Stimulated activated CD4-positive, alpha-beta T cell treated with anti-CD3 and anti-CD28 coated beads, TNF-alpha, amount 100 ng/mL, for 48 hours (primary cell): ENCODE data around the gene PBXIP1.
"Not testable (repeated sequence)": the region's sequence is repeated elsewhere in the genome, so short reads cannot be mapped to it uniquely, and the experiment has no call there.

Experiments
- DNase-seq, 3 donors: peaks; one replicate each; pipeline ENCODE4 v3.0.0-alpha.2; 2020; ENCODE audit warnings: low read depth in 3 of 3

The PBXIP1 gene

DNA sequence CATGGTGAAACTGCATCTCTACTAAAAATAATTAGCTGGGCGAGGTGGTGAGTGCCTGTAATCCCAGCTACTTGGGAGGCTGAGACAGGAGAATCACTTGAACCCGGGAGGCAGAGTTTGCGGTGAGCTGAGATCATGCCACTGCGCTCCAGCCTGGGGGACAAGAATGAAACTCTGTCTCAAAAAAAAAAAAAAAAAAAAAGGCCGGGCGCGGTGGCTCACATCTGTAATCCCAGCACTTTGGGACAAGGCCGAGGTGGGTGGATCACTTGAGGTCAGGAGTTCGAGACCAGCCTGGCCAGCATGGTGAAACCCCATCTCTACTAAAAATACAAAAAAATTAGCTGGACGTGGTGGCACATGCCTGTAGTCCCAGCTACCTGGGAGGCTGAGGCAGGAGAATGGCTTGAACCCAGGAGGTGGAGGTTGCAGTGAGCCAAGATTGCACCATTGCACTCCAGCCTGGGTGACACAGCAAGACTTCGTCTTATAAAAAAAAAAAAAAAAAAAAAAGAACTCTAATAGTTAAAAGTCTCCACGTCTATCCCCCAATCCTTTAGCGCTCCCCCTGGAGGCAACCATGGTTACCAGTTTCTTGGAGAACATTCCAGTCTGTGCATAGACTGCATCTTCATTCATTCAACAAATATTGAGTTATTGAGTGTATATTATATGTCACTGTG is 39.5 kb upstream of the PBXIP1 start:
- DNase-seq, result not testable (repeated sequence)

DNA sequence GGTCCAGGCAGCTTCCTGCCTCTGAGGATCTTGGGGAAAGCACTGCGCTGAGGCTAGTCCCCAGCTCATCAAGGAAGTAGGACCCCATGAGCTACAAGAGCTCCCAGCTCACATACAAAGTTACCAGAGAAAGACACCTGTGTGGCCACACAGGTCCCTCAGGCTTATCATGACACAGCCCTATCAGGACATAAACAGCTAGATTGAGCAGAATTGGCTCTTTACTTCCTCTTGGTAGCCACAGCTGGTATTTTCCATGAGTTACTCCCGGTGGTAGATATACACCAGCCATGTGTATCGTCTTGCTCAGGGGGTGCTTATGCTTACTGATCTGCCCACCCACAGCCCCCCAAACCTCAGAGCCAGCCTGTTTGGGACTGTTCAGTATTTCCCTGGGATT is 38.7 kb upstream of the PBXIP1 start:
- no peak for DNase-seq

DNA sequence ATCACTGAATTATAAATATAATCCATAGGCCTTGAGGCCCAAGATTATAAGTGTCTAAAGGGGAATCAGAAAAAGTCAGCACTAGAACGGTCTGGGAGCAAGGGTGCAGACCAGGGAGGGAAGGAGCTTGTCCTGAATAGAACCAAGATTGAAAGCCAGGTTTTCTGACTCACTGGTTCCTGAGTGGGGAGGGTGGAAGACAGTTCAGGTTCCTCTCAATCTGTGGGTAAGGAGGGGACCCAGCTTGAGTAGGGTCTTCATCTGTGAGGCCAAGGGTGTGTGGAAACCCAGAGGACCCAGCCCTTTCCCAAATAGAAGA is 38.3 kb upstream of the PBXIP1 start:
- no peak for DNase-seq

DNA sequence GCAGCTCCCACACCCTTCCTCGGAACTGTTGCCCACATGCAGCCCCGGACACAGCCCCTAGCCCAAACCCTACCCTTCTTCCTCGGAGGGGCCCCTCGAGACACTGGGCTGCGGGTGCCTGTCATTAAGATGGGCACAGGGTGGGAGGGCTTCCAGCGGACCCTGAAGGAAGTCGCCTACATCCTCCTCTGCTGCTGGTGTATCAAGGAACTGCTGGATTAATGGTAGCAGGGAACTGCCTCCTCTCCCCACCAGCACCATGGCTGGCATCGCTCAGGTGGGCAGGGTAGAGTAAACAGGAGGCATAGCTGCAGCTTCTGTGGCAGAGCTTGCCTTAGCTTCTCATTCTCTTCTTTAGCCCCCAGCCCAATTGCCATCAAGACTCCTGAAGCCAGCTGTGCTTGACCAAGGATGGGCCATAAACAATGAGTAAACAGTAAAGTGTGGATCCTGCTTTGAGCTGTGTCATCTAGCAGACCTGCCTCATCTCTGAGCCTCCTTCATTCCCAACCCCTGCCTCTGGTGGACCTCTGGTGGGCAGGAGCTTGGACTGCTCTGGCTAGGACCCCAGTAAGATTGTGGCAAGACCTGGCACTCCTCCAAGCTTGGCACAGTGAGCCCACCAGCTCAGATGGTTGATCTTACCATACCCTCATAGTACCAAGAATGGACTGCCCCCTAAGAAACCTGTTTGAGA is 37.8 kb upstream of the PBXIP1 start, which contains the start of gene LENEP:
TSS of gene LENEP (plus strand) at position 15 of the 697 bp plus-strand sequence. CDS start at position 37, 22 bp downstream.
- no peak for DNase-seq

DNA sequence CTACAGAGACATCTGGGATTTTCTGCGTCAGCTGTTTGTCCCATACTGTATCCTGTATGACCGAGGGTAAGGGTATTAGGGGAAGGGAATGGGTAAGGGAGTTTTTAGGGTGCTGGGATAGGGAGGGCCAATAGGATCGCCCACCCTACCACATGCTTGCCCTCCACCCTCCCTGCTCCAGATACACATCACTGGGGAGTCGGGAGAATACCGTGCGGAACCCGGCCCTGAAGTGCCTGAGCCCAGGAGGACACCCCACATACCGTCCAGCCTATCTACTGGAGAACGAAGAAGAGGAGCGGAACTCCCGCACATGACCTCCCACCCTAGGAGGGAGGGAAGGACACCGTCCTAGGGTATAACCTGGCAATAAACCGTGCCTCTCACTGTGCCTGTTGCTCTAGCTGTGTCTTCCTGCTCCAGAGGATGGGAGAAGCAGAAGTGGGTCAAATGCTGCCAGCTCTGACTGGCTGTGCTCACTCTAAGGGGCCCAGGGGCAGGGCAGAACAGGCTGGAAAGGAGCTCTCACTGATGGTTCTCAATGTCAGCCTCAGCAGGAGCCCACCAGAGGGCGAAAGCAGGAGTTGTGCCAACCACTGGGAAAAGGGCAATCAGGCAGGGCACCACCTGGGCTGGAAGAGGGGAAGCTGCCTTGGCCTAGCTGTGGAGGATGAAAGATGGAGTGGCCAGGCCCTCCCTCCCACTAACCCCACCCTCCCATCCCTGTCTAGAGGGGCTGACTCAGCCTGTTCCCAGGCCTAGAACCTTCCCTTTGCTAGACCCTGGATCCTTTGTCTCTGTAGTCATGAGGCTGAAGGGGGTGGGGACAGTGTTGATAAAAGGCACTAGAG is 37.0 kb upstream of the PBXIP1 start:
- no peak for DNase-seq

DNA sequence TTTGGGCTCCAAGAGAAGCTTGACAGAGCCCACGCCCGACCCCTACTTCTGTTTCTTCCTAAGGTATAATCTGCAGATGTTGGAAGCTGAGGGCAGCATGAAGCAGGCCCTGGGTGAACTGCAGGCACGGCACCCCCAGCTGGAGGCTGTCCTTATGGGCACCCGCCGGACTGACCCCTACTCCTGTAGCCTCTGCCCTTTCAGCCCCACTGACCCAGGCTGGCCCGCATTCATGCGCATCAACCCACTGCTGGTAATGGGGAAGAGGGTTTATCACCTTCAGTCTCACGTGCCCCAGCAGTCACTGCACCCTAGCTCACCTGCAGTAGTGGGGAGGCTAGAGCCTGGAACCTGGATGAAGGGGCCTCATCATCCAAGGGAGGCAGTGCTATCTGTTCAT is 34.4 kb upstream of the PBXIP1 start:
- no peak for DNase-seq

DNA sequence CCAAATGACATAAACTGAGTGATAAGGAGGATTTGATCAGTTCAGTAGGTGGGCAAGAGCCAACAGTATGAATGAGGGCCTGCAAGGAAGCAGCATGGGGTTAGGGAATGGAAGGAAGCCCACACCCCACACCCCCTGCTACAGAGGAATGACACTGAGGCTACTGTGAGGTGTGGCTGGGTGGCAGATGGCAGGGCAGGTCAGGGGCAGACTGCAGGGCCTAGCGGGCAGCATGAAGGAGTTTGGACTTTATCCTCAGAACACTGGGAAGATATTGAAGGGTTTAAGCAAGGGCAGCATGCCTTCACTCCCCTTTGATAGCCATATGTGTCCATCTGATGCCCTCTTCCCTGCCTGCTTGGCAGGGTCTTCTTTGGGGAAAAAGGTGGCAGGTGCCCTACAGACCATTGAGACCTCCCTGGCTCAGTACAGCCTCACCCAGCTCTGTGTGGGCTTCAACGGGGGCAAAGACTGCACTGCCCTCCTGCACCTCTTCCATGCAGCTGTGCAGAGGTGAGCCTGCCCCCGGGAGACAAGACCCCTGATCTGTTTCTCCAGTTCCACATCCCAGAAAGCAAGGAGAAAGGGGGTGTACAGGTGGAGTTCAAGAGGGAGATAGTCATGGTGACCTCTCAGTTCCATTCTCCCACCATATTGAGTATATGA is 33.4 kb upstream of the PBXIP1 start:
- no peak for DNase-seq

DNA sequence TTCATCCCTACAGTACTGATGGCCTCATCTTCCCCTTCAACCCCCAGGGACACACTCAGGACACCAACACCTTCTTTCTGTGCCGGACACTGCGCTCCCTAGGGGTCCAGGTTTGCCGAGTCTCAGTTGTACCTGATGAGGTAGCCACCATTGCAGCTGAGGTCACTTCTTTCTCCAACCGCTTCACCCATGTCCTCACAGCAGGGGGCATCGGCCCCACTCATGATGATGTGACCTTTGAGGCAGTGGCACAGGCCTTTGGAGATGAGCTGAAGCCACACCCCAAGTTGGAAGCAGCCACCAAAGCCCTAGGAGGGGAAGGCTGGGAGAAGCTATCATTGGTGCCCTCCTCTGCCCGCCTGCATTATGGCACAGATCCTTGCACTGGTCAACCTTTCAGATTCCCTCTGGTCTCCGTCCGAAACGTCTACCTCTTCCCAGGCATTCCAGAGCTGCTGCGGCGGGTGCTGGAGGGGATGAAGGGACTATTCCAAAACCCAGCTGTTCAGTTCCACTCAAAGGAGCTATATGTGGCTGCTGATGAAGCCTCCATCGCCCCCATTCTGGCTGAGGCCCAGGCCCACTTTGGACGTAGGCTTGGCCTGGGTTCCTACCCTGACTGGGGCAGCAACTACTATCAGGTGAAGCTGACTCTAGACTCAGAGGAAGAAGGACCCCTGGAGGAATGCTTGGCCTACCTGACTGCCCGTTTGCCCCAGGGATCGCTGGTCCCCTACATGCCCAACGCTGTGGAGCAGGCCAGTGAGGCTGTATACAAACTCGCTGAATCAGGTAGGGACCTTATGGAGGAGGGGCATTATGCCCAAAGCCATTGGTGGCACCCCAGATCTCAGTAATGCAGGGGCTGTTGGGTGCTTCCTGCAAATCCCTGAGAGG is 32.4 kb upstream of the PBXIP1 start:
- no peak for DNase-seq

DNA sequence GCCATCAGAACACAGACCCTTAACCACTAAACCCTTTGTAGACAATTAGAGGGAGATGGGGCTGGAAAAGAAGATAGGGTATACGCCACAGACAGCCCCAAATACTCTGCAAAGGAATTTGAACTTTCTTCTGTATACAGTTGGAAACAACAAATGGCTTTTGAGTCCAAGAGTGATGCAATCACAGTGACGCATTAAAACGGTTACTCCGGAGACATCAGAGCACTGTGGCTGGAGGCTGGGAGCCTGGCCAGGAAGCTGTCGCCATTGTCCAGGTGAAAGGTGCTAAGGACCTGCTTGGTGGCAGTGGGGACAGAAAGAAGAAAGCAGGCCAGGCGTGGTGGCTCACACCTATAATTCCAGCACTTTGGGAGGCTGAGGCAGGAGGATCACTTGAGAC is 31.4 kb upstream of the PBXIP1 start:
- no peak for DNase-seq

DNA sequence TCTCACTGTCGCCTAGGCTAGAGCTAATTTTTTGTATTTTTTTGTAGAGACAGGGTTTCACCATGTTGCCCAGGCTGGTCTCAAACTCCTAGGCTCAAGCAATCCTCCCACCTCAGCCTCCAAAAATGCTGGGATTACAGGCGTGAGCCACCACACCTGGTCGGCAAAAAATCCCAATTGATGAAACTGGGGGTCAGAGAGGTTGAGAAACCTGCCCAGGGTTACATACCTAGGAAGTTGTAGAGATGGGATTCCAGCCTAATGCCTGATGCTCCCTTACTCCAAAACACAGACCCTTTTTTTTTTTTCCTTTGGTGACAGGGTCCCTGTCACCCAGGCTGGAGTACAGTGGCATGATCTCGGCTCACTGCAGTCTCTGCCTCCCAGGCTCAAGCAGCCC is 30.8 kb upstream of the PBXIP1 start:
- DNase-seq, result not testable (repeated sequence)

DNA sequence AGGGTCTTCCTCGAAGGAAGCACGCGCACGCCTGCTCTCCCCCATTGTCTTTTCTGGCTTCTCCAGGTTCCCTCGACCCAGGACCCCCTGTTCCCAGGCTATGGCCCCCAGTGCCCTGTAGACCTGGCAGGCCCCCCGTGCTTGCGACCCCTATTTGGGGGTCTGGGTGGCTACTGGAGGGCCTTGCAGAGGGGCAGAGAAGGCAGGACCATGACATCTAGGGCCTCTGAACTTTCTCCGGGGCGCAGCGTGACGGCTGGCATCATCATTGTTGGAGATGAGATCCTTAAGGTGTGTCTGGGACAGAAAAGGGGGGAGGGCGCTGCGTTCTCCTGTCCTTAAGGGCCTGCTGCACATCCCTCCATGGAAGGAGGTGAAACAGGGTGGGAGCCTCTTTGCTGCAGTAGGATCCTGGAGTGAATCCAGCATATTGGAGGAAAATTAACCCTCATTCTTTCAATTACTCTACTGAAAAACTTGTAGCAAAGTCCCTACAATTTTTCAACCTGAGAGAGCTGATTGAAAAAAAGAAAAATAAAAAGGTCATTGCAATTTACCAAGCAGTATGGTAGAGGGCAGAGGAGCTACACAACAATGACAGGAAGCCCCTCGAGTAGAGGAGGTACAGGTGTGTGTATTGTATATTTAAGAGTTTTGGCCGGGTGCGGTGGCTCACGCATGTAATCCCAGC is 28.0 kb upstream of the PBXIP1 start:
- no peak for DNase-seq

DNA sequence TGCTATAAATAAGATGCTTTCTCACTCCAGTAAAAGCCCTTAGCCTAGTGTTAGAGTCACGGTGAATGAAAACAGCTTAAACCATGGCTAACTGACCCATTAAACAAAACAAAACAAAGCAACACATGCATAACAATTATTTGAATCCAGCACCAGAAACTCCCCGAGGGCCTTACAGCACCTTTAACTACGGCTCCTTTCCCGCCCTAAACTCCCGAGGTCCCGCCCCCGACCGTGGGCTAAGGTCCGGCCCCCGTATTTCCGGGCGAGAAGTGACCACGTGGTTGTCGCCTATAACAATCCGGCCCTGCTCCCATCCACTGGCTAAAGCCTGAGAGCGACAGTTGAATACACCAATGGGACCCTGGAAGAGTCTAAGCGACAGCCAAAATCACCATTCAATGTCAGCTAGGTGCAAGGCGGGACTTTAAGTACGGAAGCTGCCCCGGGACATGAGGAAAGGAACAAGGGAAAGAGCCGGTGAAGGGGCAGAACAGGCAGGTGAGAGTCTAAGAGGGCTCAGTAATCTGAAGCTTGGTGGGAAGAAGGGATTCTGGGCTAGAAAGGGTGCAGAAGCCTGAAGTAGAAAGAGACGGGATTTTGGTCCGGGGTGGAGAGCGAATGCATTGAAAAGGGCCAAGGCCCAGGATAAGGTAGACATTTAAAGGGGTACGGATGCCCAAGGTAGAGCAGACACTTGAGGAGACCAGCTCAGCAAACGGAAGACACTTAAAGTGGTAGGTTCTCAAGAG is 27.2 kb upstream of the PBXIP1 start, which contains the start of gene FLAD1:
TSS of gene FLAD1 (plus strand) at position 448 of the 752 bp plus-strand sequence. CDS start 351 bp downstream, outside the sequence.
- DNase-seq, result peak; percentile 93 to 95 (median 94)

DNA sequence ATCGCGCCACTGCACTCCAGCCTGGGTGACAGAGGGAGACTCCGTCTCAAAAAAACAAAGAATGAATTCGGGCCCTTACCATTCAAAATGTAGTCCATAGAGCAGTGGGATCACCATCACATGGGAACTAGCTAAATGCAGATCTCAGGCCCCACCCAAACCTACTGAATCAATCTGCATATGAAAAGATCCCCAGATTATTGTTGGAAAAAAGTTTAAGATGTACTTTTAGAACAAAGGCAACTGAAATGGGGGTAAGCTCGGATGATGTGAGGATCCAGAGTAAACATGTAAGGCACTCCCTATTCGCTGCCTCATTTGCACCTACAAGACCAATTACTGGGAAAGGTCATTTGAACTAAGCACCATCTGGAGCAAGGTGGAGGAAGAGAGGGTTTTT is 26.4 kb upstream of the PBXIP1 start:
- no peak for DNase-seq

DNA sequence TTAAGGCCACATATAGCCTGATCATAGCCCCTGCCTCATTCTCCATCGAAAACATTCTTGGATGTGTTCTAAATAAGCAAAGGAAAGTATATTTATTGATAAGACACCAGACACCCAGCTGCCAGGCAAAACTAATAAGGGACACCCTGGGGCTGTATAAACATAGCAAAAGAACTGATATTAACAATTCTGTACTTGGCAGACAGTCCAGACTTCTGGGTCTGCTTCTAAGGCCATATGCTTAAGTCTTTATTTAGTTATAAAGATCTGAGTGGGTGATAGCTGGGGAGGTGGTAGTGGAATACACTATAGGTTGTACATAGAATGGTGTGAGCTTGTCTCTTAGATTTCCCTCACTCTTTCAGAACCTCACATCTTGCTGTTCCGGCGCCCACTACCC is 22.5 kb upstream of the PBXIP1 start:
- DNase-seq, result no peak

DNA sequence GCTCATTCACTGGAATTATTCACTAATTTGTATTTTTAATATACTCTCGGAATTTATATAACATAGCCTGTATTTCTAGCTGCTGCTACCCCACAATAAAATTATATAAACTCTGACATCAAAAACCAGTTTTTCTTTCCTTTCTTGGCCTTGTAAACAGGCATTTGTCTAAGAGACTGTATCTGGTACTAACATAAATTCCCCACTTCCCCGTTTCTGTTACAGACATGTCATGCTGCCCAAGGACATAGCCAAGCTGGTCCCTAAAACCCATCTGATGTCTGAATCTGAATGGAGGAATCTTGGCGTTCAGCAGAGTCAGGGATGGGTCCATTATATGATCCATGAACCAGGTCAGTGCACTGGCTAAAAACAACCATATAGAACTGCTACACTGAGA is 21.9 kb upstream of the PBXIP1 start:
- DNase-seq, result not testable (repeated sequence)

DNA sequence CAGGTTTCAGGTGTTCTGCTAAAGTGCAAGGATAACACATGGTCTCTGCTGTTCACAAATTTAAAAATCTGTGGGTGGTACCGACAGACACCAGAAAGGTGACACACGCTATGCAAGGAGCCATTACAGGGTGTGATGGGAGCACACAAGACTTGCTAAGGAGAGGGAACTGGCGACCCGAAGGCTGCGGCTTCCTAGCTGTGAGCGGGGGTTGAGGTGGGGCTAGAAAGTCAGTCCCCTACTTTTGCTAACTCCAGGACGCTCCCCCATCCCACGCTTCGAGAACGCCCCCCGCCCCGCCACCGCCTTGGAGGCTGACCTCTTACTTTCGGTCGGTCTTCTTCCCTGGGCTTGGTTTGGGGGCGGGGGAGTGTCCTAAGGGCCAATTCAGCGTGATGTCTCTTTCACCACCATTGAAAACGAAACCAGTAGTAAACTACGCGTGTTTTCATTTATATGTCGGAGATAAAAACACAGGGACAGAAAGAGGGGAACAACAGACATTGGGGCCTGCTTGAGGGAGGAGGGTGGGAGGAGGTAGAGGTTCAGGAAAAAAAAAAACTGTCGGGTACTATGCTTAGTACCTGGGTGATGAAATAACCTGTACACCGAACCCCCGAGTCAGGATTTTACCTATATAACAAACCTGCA is 19.6 kb upstream of the PBXIP1 start:
- DNase-seq, result peak in 2 of 3 donors; percentile 36 to 59

DNA sequence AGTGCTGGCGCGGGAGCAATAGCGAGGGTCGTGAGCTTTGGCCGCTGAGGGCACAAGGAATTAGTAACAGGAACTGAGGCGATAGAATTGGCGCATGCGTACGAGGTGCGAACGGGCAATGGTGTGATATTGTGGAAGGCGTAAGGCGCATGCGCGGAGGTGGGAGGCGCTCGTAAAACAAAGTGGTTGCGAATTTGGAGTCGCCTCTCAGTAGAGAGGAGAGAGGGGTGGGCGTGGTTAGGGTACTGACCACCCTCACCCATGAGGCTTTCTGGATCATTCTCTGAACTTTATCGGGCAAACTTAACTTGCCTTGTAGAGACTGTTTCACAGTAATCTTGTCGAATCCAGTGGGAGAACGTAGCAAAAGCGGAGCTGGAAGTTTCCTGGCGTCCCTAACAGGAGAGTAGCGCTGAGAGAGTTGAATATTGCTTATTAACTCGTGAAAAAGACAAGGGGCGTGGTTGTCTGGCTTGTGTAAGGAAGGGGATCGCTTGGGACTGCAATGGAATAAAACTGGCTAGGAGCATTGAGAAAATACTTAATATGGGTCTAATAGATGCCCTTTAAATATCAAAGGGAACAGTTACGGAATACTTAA is 19.0 kb upstream of the PBXIP1 start:
- DNase-seq, result peak; percentile 87 to 93 (median 90)

DNA sequence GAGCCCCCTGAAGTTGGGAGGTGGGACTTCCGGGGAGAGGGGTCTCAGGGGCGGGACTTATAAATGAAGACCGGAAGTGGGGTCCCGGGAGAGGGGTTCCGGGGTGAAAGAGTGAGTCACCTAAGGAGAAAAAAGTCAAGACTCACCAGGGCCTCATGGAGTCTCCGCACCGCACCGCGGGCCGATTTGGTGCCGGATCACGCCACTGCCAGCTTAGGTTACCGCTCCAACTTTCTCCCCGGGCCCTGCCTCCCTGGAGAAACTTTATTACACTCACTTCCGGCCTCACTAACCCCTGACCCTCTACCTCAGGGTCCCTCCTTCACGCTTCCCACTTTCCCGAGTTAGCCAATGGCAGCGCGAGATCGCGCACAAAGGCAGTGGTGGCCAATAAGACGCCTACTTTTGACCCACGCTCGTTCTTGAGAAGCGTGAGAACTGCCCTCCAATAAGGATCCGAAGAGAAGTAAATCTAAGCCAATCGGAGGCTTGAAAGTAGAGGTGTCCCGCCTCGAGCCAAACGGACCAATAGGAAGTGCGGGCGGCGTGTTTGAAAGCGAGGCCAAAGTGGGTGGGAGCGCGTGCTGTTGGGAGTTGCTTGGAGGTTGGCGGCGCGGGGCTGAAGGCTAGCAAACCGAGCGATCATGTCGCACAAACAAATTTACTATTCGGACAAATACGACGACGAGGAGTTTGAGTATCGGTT is 18.4 kb upstream of the PBXIP1 start, which contains the start of gene CKS1B:
TSS of gene CKS1B (plus strand) at position 580 of the 706 bp plus-strand sequence. CDS start at position 645, 65 bp downstream.
- DNase-seq, result peak; percentile 87 to 94 (median 89)
